Fibroblast of lung (primary cell): ENCODE data around the gene TBX19. TPM values are rescaled to one million over a fixed set of nuclear protein-coding genes. Genes with fewer than 3 reads are reported as not detected.

Source experiments
- DNase-seq, 2 donors: peaks; one replicate each; pipeline versions ENCODE4 v3.0.0 to v3.0.0-alpha.2; 2010; ENCODE audit warnings: low read depth in 2 of 2
- H2AFZ ChIP-seq: 2 replicates; pipeline ENCODE4 v1.5.1; 2012; ENCODE audit warnings: low read length, control low read depth, inconsistent platforms
- H3K27ac ChIP-seq: 2 replicates; pipeline ENCODE4 v1.5.1; 2011; ENCODE audit warnings: low read length, control low read depth; ENCODE audit not compliant: insufficient read depth
- H3K27me3 ChIP-seq: 2 replicates; pipeline ENCODE4 v1.5.1; 2011; ENCODE audit warnings: mild to moderate bottlenecking, low read length; ENCODE audit not compliant: control insufficient read depth, insufficient read depth
- H3K36me3 ChIP-seq: 2 replicates; pipeline ENCODE4 v1.5.1; 2011; ENCODE audit warnings: low read length; ENCODE audit not compliant: control insufficient read depth, insufficient read depth
- H3K4me1 ChIP-seq: 2 replicates; pipeline ENCODE4 v1.5.1; 2011; ENCODE audit warnings: low read length; ENCODE audit not compliant: control insufficient read depth, insufficient read depth; ENCODE audit errors: extremely low read depth
- H3K4me2 ChIP-seq: 2 replicates; pipeline ENCODE4 v1.5.1; 2011; ENCODE audit warnings: low read length, control low read depth; ENCODE audit not compliant: insufficient read depth; ENCODE audit errors: extremely low read depth
- H3K4me3 ChIP-seq, 4 experiments: fragments of 200-600 bp in 1 of 4; sonication (generic) in 1 of 4; replicated peaks in 1 of 4; 2 replicates each; pipeline ENCODE4 v1.5.1; 2011 to 2016; ENCODE audit warnings: low read length in 4 of 4, low read depth in 3 of 4, mild to moderate bottlenecking in 3 of 4, control low read depth in 2 of 4, inconsistent platforms in 1 of 4, mixed read lengths in 1 of 4; ENCODE audit not compliant: insufficient read depth in 1 of 4; ENCODE audit errors: control extremely low read depth in 1 of 4
- H3K79me2 ChIP-seq: 2 replicates; pipeline ENCODE4 v1.5.1; 2012; ENCODE audit warnings: mild to moderate bottlenecking, low read length, inconsistent platforms; ENCODE audit not compliant: control insufficient read depth, insufficient read depth
- H3K9ac ChIP-seq: 2 replicates; pipeline ENCODE4 v1.5.1; 2011; ENCODE audit warnings: mild to moderate bottlenecking, low read length, control low read depth; ENCODE audit not compliant: insufficient read depth
- H3K9me3 ChIP-seq: 2 replicates; pipeline ENCODE4 v1.5.1; 2012; ENCODE audit warnings: low read depth, low read length; ENCODE audit not compliant: control insufficient read depth, insufficient read depth
- H4K20me1 ChIP-seq: 2 replicates; pipeline ENCODE4 v1.5.1; 2011; ENCODE audit warnings: low read length; ENCODE audit not compliant: control insufficient read depth, insufficient read depth; ENCODE audit errors: extremely low read depth
- CTCF ChIP-seq, 2 donors: IDR thresholded peaks in 1 of 2; conservative IDR thresholded peaks in 1 of 2; 1 replicate in 1 of 2; 2 replicates in 1 of 2; pipeline ENCODE4 v1.5.1; 2011 to 2012; ENCODE audit warnings: low read length in 2 of 2, control low read depth in 1 of 2, inconsistent platforms in 1 of 2, low read depth in 1 of 2, mild to moderate bottlenecking in 1 of 2
- EZH2 ChIP-seq: IDR thresholded peaks from 2 replicates; pipeline ENCODE4 v1.5.1; 2012; ENCODE audit warnings: low read length, control low read depth, mild to moderate bottlenecking; ENCODE audit errors: missing control alignments
- polyA plus RNA-seq, 2 donors: library from polyadenylated mRNA; depleted of rRNA in 1 of 2; stranded (reverse) in 1 of 2; unstranded in 1 of 2; fragments of >200 nt; gene quantifications; 2 replicates each; pipeline ENCODE4 v1.2.1, GENCODE V29; 2011 to 2012; ENCODE audit warnings: missing spikeins in 1 of 2
- total RNA-seq: library from RNA; depleted of rRNA; stranded (reverse); fragments of >200 nt; gene quantifications from 2 replicates; pipeline ENCODE4 v1.2.1, GENCODE V29; 2014

The TBX19 gene
- total and polyA plus RNA-seq, 2 donors (not counting 1 experiment from before 2014, with no cell fraction given): 0.94 to 1.2 TPM

GRCh38 chr1:168235937-168236336 lies 44.7 kb upstream of the TBX19 start:
- TF ChIP-seq EZH2 (no peak), CTCF (conservative IDR thresholded peaks at IDR 0.05 in 1 of 2, IDR thresholded peaks at IDR 0.05 in 1 of 2; ENCODE audit: low read depth in 1 of 2, low read length in 2 of 2) (no peak)
- Histone ChIP-seq H3K4me2 (no peak overlapping the region), H3K4me3 (no peak overlapping the region), H3K27ac (no peak overlapping the region), H3K4me1 (no peaks in the 10 kb centered on the region), H3K9ac (no peak overlapping the region), H4K20me1 (no peaks in the 10 kb centered on the region), H3K79me2 (peaks cover 4% of the 10 kb centered on the region), H2AFZ (no peak overlapping the region), H3K36me3 (peaks cover 8% of the 10 kb centered on the region), H3K9me3 (no peaks in the 10 kb centered on the region), H3K27me3 (no peaks in the 10 kb centered on the region)
- DNase-seq: no peak

DNA sequence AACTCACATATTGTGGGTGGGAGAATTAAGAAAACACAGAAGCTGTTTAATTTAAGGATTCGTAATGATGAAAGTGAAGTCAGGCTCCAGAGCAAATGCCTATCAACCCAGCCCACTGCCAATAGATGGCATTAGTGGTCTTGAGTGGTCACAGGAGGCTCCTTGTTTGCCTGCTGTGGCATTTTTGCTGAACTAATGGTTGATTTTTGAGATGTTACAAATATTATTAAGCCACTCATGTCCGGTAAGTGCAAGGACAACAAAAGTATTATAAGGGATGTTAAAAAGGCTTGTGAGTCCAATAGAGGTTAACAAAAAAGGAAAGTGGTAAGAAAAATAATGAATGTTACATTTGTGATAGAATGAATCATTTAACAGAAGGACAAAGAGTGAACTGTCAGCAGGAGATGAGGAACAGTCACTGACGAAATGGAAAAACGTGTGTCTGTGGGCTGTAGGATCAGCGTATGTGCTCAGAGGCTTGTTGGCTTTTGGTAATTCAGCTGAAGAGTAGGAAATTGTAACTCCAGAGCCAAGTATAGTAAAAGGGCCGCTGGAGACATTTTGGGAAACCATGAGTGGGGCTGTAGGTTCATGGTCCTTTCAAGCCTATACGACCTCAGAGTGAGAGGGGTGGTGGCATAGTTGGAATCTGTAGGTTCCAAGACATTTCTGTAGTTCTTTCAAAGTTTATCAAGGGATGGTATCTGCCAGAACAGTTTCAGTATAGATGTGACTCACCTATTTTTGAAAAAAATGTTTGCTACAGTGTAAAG lies 43.7 kb upstream of the TBX19 start:
- H3K79me2 ChIP-seq: peaks cover 1% of the 10 kb centered on the region
- no peak for TF ChIP-seq CTCF (conservative IDR thresholded peaks at IDR 0.05 in 1 of 2, IDR thresholded peaks at IDR 0.05 in 1 of 2; ENCODE audit: low read depth in 1 of 2, low read length in 2 of 2)
- no peak for TF ChIP-seq EZH2
- H3K4me3 ChIP-seq: no peak overlapping the region
- H3K27ac ChIP-seq: no peak overlapping the region
- no peaks in the 10 kb centered on the region for H3K4me1 ChIP-seq
- H2AFZ ChIP-seq: no peak overlapping the region
- H3K9me3 ChIP-seq: no peaks in the 10 kb centered on the region
- no peaks in the 10 kb centered on the region for H4K20me1 ChIP-seq
- no peak overlapping the region for H3K4me2 ChIP-seq
- H3K36me3 ChIP-seq: peaks cover 8% of the 10 kb centered on the region
- no peaks in the 10 kb centered on the region for H3K27me3 ChIP-seq
- no peak overlapping the region for H3K9ac ChIP-seq
- peak in 1 of 2 donors; percentile 55 for DNase-seq

- H3K9me3 ChIP-seq: no peaks in the 10 kb centered on the region
- no peak overlapping the region for H2AFZ ChIP-seq
- H3K79me2 ChIP-seq: no peaks in the 10 kb centered on the region
- H3K4me3 ChIP-seq: no peak overlapping the region
- H3K9ac ChIP-seq: no peak overlapping the region
- no peak overlapping the region for H3K27ac ChIP-seq
- H3K27me3 ChIP-seq: no peaks in the 10 kb centered on the region
- peak in 1 of 2 donors; percentile 64 for DNase-seq
- peaks cover 11% of the 10 kb centered on the region for H3K36me3 ChIP-seq
- no peak overlapping the region for H3K4me2 ChIP-seq
- no peaks in the 10 kb centered on the region for H3K4me1 ChIP-seq
- TF ChIP-seq CTCF (conservative IDR thresholded peaks at IDR 0.05 in 1 of 2, IDR thresholded peaks at IDR 0.05 in 1 of 2; ENCODE audit: low read depth in 1 of 2, low read length in 2 of 2): no peak
- no peak for TF ChIP-seq EZH2
- no peaks in the 10 kb centered on the region for H4K20me1 ChIP-seq
Measured at GRCh38 chr1:168243198-168243597, 37.5 kb upstream of the TBX19 start.
